ENCODE results near the gene ZC3H12A.

DNA sequence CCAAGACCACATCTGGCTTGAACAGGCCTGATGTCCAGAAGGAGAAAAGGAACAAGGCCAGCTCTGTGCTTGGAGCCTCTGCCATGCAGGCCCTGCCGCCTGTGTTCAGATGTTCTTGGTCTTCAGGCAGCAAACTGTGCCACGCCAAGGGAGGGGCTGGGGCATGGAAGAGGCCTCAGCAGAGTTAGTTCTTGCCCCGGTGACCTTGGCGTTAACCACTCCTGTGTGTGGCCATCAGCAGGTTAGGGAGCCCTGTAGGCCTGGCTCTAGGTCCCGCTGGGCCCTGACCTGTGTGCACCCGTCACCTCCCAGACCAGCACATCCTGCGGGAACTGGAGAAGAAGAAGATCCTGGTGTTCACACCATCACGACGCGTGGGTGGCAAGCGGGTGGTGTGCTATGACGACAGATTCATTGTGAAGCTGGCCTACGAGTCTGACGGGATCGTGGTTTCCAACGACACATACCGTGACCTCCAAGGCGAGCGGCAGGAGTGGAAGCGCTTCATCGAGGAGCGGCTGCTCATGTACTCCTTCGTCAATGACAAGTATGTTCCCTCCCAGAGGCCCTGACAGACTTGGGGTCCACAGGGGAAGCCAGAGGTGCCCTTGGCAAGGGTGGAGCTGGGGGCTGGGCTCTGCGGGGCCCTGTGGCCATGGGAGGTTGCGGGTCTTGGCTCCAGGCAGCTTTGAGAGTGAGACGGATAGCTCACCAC lies 7.1 kb downstream of the ZC3H12A start:
- TF ChIP-seq, protein P1, sequence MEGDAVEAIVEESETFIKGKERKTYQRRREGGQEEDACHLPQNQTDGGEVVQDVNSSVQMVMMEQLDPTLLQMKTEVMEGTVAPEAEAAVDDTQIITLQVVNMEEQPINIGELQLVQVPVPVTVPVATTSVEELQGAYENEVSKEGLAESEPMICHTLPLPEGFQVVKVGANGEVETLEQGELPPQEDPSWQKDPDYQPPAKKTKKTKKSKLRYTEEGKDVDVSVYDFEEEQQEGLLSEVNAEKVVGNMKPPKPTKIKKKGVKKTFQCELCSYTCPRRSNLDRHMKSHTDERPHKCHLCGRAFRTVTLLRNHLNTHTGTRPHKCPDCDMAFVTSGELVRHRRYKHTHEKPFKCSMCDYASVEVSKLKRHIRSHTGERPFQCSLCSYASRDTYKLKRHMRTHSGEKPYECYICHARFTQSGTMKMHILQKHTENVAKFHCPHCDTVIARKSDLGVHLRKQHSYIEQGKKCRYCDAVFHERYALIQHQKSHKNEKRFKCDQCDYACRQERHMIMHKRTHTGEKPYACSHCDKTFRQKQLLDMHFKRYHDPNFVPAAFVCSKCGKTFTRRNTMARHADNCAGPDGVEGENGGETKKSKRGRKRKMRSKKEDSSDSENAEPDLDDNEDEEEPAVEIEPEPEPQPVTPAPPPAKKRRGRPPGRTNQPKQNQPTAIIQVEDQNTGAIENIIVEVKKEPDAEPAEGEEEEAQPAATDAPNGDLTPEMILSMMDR (IDR thresholded peaks at IDR 0.05), result no peak
- no peak for TF ChIP-seq POLR2A (IDR thresholded peaks at IDR 0.05)

Measured in Peyer's patch (tissue), 4 donors.